BE2C (cell line): ENCODE measurements around the gene ARG1.

Source experiments
- DNase-seq: peaks from one replicate; pipeline ENCODE4 v3.0.0-alpha.2; 2020
- H3K27me3 ChIP-seq: fragments of 250-450 bp; sonication (Bioruptor Pico); 2 replicates; pipeline ENCODE4 v1.5.1; 2020; ENCODE audit warnings: mild to moderate bottlenecking
- H3K36me3 ChIP-seq: fragments of 250-450 bp; sonication (Bioruptor Pico); 2 replicates; pipeline ENCODE4 v1.5.1; 2020; ENCODE audit warnings: mild to moderate bottlenecking
- H3K4me1 ChIP-seq: fragments of 250-450 bp; sonication (Bioruptor Pico); 2 replicates; pipeline ENCODE4 v1.5.1; 2020
- H3K4me3 ChIP-seq: 2 replicates; pipeline ENCODE4 v1.5.1; 2011; ENCODE audit warnings: low read depth, low read length
- H3K9me3 ChIP-seq: fragments of 250-450 bp; sonication (Bioruptor Pico); 2 replicates; pipeline ENCODE4 v1.5.1; 2020
- CTCF ChIP-seq: IDR thresholded peaks from 2 replicates; pipeline ENCODE4 v1.5.1; 2012; ENCODE audit warnings: mild to moderate bottlenecking, low read depth, low read length

ARG1 gene

GRCh38 chr6:131545317-131545716 is 27.7 kb upstream of the ARG1 start:
- Histone ChIP-seq H3K27me3 (no peaks in the 10 kb centered on the region), H3K9me3 (no peaks in the 10 kb centered on the region), H3K4me1 (no peaks in the 10 kb centered on the region), H3K36me3 (no peaks in the 10 kb centered on the region), H3K4me3 (no peak overlapping the region)
- DNase-seq, result no peak
- no peak for TF ChIP-seq CTCF

DNA sequence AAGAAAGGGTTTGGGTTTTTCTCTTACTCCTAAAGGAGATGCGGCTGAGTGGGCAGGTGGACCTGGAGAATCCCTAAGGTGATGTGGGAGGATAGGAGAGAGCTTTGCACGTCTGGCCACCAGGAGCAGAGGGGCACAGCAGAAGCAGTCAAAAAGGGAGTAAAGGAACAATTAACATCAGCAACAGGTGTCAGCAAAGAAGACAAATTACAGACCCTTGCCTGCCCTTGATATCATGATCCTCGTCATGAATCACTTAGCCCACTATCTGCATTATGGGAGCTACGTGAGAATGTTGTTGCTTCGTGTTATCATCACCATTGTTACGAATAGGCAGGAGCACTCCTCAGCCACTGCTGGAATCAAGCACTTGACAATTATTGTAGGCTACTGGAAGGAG is 25.5 kb upstream of the ARG1 start:
- no peak for DNase-seq
- no peak for TF ChIP-seq CTCF
- no peaks in the 10 kb centered on the region for H3K4me1 ChIP-seq
- no peaks in the 10 kb centered on the region for H3K9me3 ChIP-seq
- no peak overlapping the region for H3K4me3 ChIP-seq
- H3K27me3 ChIP-seq, result no peaks in the 10 kb centered on the region
- no peaks in the 10 kb centered on the region for H3K36me3 ChIP-seq

- Histone ChIP-seq H3K4me3 (no peak overlapping the region), H3K27me3 (no peaks in the 10 kb centered on the region), H3K9me3 (no peaks in the 10 kb centered on the region), H3K36me3 (no peaks in the 10 kb centered on the region), H3K4me1 (no peaks in the 10 kb centered on the region)
- DNase-seq, result no peak
- TF ChIP-seq CTCF, result no peak
These were observed 24.6 kb upstream of the ARG1 start for GRCh38 chr6:131548441-131548840.

- DNase-seq, result no peak
- no peaks in the 10 kb centered on the region for H3K4me1 ChIP-seq
- H3K27me3 ChIP-seq, result no peaks in the 10 kb centered on the region
- H3K9me3 ChIP-seq, result no peaks in the 10 kb centered on the region
- no peaks in the 10 kb centered on the region for H3K36me3 ChIP-seq
- no peak for TF ChIP-seq CTCF
- no peak overlapping the region for H3K4me3 ChIP-seq
These were observed 23.2 kb upstream of the ARG1 start for GRCh38 chr6:131549811-131550210.

- TF ChIP-seq CTCF, result no peak
- no peak for DNase-seq
- H3K36me3 ChIP-seq, result no peaks in the 10 kb centered on the region
These were observed 21.1 kb upstream of the ARG1 start for GRCh38 chr6:131551902-131552301.

DNA sequence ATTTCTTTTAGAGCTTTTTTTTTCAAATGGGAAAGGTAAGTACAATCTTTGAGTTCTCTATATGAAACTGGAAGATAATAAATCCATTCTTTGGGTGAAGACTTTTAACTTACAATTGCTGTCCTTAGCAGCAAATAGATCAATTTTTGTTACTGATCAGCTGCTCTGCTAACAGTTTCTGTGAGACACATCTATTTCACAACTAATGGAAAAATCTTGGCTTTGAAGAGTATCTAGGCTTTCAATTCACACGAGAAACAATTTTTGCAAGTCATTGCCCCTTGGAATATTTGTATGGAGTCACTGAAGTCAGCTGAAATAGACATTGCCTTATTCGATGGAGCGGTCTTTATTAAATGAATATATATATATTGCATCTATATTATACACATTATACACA is 20.5 kb upstream of the ARG1 start:
- TF ChIP-seq CTCF, result no peak
- H3K4me1 ChIP-seq, result no peaks in the 10 kb centered on the region
- no peaks in the 10 kb centered on the region for H3K9me3 ChIP-seq
- no peak overlapping the region for H3K4me3 ChIP-seq
- H3K36me3 ChIP-seq, result no peaks in the 10 kb centered on the region
- no peaks in the 10 kb centered on the region for H3K27me3 ChIP-seq
- DNase-seq, result no peak

More at GRCh38 chr6:131551902-131552301, 21.1 kb upstream of the ARG1 start:
- no peak overlapping the region for H3K4me3 ChIP-seq
- H3K4me1 ChIP-seq, result no peaks in the 10 kb centered on the region
- no peaks in the 10 kb centered on the region for H3K27me3 ChIP-seq
- no peaks in the 10 kb centered on the region for H3K9me3 ChIP-seq
